Right lobe of liver (tissue), 6 donors: ENCODE data around the gene ZZZ3. TPM values are rescaled to one million over a fixed set of nuclear protein-coding genes. Genes with fewer than 3 reads are reported as not detected.

Source experiments
- ATAC-seq, 4 donors: fragments of 200-7000 bp; cut with Tn5 transposase; one replicate each; pipeline ENCODE4 v1.9.1; 2020; ENCODE audit warnings: mild to moderate bottlenecking in 4 of 4, moderate library complexity in 4 of 4
- DNase-seq, 3 donors: peaks; one replicate each; pipeline ENCODE4 v3.0.0-alpha.2; 2020
- H3K27ac ChIP-seq, 3 donors: fragments of 200-600 bp; one replicate each; pipeline ENCODE4 v1.8.0; 2022
- H3K27me3 ChIP-seq, 2 donors: fragments of 200-600 bp; one replicate each; pipeline ENCODE4 v1.8.0; 2022
- H3K36me3 ChIP-seq, 4 donors: fragments of 200-600 bp; sonication (generic) in 1 of 4; one replicate each; pipeline versions ENCODE4 v1.5.1 to v1.8.0; 2017 to 2022; ENCODE audit warnings: control low read depth in 1 of 4
- H3K4me1 ChIP-seq, 4 donors: fragments of 200-600 bp; sonication (generic) in 1 of 4; one replicate each; pipeline versions ENCODE4 v1.5.1 to v1.8.0; 2017 to 2022; ENCODE audit warnings: control low read depth in 1 of 4
- H3K4me3 ChIP-seq, 3 donors: fragments of 200-600 bp; one replicate each; pipeline ENCODE4 v1.8.0; 2022
- H3K9me3 ChIP-seq, 4 donors: fragments of 200-600 bp; sonication (generic) in 1 of 4; one replicate each; pipeline versions ENCODE4 v1.5.1 to v1.8.0; 2017 to 2022; ENCODE audit warnings: control low read depth in 1 of 4
- POLR2A ChIP-seq: fragments of 450-650 bp; IDR thresholded peaks from one replicate; pipeline ENCODE4 v1.6.1; 2017; ENCODE audit warnings: antibody characterized with exemption, mild to moderate bottlenecking
- WGBS: methylation state at CpG from one replicate; pipeline ENCODE4 v1.1.6; 2018; ENCODE audit warnings: low coverage, low lambda C conversion rate; ENCODE audit not compliant: insufficient coverage; ENCODE audit errors: missing lambda C conversion rate; 5-methylcytosine and 5-hydroxymethylcytosine counted together
- intact Hi-C, 2 donors: fragments of 100-400 bp; cut with DNase I; formaldehyde crosslinking; loops; one replicate each; pipeline versions ENCODE4 v1.11.2 to v1.14.1; 2022
- total RNA-seq, 6 experiments: library from RNA; depleted of rRNA in 2 of 6; stranded (reverse); fragments of >200 nt in 2 of 6; fragmentation: NEBNext Ultra II Directional in 3 of 6; extraction: Animal tissue kit (Norgen Biotek cat#: 25700) in 3 of 6; gene quantifications; one replicate each; pipeline versions ENCODE4 v1.1.0 to v1.2.4, GENCODE V29; 2016 to 2023
- TF ChIP-seq, protein P1 (sequence below), 4 donors: fragments of 200-600 bp in 3 of 4; fragments of 450-650 bp in 1 of 4; IDR thresholded peaks; one replicate each; pipeline versions ENCODE4 v1.5.1 to v1.8.0; 2016 to 2022; ENCODE audit warnings: antibody characterized with exemption in 4 of 4, mild to moderate bottlenecking in 2 of 4
- donor health status: DM: no; HTN: yes; CAD: no.
- donor health status: DM: no; HTN: no; CAD: no.
- donor health status: DM: no; HTN: no; CAD: no.
- donor health status: DM: no; HTN: yes; CAD: no.
- donor health status: DM: no; HTN: yes; CAD: no.

ZZZ3 gene
- total RNA-seq, 6 experiments from 2014 or later, result 19.6 to 34.7 (median 25.9) TPM

GRCh38 chr1:77673716-77674355 is 8.6 kb downstream of the ZZZ3 start:
- 93% methylated on average over 1 of the region's 1 CpG for WGBS
- DNase-seq, result no peak
- ATAC-seq, result no peak
- intact Hi-C loops, result no loop called here
- H3K4me1 ChIP-seq, result peaks cover 0 to 29% (median 7%) of the 10 kb centered on the region in 4 donors
- no peaks in the 10 kb centered on the region for H3K9me3 ChIP-seq
- no peak for TF ChIP-seq POLR2A
- TF ChIP-seq, protein P1, sequence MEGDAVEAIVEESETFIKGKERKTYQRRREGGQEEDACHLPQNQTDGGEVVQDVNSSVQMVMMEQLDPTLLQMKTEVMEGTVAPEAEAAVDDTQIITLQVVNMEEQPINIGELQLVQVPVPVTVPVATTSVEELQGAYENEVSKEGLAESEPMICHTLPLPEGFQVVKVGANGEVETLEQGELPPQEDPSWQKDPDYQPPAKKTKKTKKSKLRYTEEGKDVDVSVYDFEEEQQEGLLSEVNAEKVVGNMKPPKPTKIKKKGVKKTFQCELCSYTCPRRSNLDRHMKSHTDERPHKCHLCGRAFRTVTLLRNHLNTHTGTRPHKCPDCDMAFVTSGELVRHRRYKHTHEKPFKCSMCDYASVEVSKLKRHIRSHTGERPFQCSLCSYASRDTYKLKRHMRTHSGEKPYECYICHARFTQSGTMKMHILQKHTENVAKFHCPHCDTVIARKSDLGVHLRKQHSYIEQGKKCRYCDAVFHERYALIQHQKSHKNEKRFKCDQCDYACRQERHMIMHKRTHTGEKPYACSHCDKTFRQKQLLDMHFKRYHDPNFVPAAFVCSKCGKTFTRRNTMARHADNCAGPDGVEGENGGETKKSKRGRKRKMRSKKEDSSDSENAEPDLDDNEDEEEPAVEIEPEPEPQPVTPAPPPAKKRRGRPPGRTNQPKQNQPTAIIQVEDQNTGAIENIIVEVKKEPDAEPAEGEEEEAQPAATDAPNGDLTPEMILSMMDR (IDR thresholded peaks at IDR 0.05), result no peak
- no peaks in the 10 kb centered on the region for H3K27me3 ChIP-seq
- no peak overlapping the region for H3K27ac ChIP-seq
- no peak overlapping the region for H3K4me3 ChIP-seq
- H3K36me3 ChIP-seq, result no peaks in the 10 kb centered on the region

- no peak overlapping the region for H3K4me3 ChIP-seq
Measured at GRCh38 chr1:77673030-77673429, 9.4 kb downstream of the ZZZ3 start.

DNA sequence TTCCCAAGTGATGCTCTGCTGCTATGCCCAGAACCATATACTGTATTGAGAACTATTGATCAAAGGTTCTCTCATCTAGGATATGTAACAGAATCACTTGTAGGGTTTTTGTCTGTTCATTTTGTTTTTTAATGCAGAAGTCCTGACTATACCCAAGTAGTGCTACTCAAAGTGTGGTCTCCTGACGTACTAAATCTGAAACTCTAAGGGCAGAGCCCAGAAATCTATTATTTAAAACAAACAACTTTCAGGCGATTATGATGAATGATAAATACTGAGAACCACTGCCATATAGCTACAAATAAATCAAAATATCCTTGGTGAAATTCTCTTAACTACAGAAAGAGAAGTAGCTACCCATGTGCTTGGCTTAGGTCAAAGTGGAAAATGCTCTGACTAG is 10.1 kb downstream of the ZZZ3 start:
- peaks cover 0 to 20% (median 8%) of the 10 kb centered on the region in 4 donors for H3K4me1 ChIP-seq
- H3K4me3 ChIP-seq, result no peak overlapping the region
- no peak for ATAC-seq
- H3K27ac ChIP-seq, result no peak overlapping the region
- H3K9me3 ChIP-seq, result no peaks in the 10 kb centered on the region
- intact Hi-C loops, result no loop called here
- 71% methylated on average over 2 of the region's 2 CpGs for WGBS
- H3K36me3 ChIP-seq, result no peaks in the 10 kb centered on the region
- no peak for DNase-seq
- no peaks in the 10 kb centered on the region for H3K27me3 ChIP-seq
- TF ChIP-seq, protein P1 (IDR thresholded peaks at IDR 0.05), result no peak
- no peak for TF ChIP-seq POLR2A

More at GRCh38 chr1:77673030-77673429, 9.4 kb downstream of the ZZZ3 start:
- WGBS, result 87% methylated on average over 6 of the region's 6 CpGs
- Histone ChIP-seq H3K36me3 (no peaks in the 10 kb centered on the region), H3K27ac (no peak overlapping the region), H3K9me3 (no peaks in the 10 kb centered on the region), H3K27me3 (no peaks in the 10 kb centered on the region), H3K4me1 (peaks cover 0 to 26% (median 8%) of the 10 kb centered on the region in 4 donors)
- ATAC-seq (no peak), DNase-seq (no peak)
- TF ChIP-seq POLR2A, result no peak
- TF ChIP-seq, protein P1 (IDR thresholded peaks at IDR 0.05), result no peak
- intact Hi-C loops, result no loop called here

- no peak for TF ChIP-seq POLR2A
- TF ChIP-seq, protein P1 (IDR thresholded peaks at IDR 0.05), result no peak
- ATAC-seq (no peak), DNase-seq (no peak)
- intact Hi-C loops, result no loop called here
- no peak overlapping the region for H3K27ac ChIP-seq
- H3K4me1 ChIP-seq, result peaks cover 0 to 16% (median 8%) of the 10 kb centered on the region in 4 donors
- H3K27me3 ChIP-seq, result no peaks in the 10 kb centered on the region
- H3K36me3 ChIP-seq, result no peaks in the 10 kb centered on the region
- no peaks in the 10 kb centered on the region for H3K9me3 ChIP-seq
- WGBS, result 74% methylated on average over 5 of the region's 5 CpGs
- H3K4me3 ChIP-seq, result no peak overlapping the region
Measured at GRCh38 chr1:77671836-77672235, 10.6 kb downstream of the ZZZ3 start.
